Measurements from ENCODE around the gene SLC7A9.
"Not testable (repeated sequence)": the region's sequence is repeated elsewhere in the genome, so short reads cannot be mapped to it uniquely, and the experiment has no call there.

The SLC7A9 gene

DNA sequence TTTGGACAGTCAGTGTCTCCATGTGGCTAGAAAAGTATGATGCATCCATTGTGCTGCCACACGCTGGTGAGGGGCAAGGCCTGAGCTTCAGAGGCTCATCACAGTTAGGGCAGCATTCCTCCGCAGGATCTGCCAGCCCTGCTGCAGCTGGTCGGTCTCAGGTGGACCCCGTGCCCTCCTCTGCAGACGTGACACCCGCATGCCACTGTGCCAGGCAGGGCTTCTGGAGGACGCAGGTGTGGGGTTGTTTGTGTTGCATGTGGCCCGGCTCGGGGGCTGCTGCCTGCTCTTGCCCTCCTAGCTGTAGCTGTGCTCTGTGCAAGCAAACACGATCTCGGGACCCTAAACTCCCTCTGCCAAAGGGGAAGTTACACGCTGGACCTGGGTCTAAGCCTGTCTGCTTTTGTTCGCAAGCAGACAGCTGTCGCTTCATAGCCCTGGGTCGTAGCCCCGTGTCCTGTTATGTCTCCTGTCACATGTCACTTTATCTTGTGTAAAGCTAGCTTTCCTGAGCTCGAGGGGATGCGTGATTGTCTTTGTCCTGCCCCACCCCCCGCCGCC is 45.3 kb downstream of the SLC7A9 start:
- no peak for DNase-seq

DNA sequence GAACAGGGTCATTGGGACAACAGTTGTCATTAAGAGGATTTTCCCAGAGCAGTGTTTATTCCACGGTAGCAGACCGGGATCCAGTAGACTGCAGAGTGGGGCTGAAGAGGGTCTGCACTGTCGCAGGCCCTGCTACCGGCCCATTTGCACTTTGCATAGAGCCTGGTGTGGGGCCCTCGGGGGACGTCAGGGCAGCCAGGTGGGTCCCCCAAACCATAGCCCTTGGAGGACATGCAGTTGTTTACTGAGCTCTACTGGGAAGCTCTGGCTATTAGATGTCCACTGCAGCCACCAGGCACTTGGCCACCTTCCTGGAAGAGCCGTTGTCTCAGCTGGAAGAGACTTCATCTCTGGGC is 45.8 kb downstream of the SLC7A9 start:
- no peak for DNase-seq

DNA sequence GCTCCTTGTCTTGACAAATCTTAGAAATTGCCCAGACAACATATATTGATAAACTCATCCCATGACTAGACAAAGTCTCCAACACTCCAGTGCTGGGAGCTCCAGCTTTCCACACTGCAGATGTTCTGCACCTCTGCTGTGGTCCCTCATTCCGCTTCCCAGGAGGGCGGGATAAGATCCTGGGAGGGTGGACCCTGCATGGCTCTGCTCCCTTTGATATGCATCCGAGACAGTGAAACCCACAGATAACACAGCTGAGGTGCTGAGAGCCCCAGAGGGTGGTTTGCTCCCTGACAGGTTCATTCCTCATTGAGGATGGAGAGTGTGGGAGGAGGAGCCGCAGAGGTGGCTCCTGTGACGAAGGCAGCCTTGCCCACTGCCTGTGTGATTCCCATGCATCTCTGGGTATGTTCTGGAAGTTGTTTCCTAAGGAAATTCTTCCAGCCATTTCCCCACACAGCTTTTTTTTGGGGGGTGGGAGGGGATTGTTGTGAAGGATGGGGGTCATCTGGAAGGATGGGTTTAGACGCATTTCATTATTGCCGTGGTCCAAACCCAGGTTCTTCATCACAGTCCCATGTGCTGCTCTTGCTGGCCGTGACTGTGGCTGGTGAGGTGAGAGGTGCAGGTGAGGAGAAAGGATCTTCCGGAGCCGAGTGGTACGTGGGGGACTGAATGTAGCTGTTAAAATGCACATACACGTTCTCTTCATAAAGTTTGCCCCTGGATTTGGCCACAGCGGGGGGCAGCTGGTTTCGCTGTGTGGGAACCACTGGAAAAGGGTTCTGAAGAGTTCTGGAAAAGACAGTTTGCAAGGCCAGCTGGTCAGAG is 46.4 kb downstream of the SLC7A9 start:
- no peak for DNase-seq

DNA sequence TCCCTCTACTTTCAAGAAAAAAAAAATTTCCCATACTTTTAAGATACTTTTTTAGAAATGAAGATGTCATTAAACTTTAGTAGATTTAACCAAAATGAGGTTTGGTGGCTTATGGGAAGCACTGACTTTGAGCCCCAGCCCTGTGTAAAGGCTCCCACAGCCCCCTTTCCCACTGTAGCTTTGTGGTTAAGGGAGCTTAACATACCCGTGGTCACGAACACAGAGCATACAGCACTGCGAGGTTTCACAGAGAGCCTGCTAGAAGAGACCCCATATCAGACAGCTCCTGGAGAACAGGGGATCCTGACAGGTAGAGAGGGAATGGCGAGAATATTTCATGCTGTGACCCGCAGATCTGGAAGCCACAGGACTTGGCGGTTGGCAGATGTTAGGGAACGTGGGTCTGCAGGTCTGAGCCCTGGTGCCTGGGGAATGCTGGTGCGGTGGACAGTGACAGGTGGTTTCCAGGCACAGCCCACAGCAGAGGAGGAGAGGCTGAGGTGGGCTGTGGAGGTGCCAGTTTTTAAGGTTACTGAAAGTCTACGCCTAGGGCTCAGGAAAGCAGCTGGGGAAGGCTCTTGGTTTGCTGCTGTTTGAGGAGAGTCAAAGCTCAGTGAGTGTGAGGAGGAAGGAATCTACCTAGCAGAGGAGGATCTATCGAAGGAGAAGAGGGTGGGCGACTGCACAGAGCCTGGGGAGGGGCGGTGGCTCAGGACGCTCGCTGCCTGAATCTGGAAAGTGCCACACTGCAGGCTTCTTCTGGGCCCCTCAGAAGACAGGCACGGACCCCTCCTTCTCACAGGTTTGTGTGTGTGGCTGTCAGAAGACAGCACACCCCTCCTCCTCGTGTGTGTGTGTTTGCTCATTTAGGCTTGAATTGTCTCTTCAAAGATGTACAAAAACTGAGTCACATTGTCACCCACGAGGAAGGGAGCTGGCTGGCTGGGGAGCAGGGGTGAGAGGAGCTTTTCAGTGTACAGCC is 49.9 kb downstream of the SLC7A9 start:
- DNase-seq, result no peak

DNA sequence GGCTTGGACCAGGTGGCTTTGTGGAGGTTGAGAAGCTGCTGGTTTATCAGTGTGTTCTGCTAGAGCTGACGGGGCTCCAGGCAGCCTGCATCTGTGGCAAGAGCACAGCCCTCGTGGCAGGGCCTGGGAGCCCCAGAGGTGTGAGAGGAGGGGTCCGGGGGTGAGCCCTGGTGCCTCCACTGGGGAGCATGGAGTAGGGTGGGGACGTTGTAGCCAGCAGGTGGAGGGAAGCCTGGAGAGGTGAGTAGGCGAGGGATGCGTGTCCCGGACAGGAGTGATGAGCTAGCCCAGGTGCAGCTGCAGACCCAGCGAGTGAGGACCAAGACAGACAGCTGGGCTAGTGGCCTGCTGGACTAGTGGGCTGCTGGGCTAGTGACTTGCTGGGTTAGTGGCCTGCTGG is 51.0 kb downstream of the SLC7A9 start:
- no peak for DNase-seq

DNA sequence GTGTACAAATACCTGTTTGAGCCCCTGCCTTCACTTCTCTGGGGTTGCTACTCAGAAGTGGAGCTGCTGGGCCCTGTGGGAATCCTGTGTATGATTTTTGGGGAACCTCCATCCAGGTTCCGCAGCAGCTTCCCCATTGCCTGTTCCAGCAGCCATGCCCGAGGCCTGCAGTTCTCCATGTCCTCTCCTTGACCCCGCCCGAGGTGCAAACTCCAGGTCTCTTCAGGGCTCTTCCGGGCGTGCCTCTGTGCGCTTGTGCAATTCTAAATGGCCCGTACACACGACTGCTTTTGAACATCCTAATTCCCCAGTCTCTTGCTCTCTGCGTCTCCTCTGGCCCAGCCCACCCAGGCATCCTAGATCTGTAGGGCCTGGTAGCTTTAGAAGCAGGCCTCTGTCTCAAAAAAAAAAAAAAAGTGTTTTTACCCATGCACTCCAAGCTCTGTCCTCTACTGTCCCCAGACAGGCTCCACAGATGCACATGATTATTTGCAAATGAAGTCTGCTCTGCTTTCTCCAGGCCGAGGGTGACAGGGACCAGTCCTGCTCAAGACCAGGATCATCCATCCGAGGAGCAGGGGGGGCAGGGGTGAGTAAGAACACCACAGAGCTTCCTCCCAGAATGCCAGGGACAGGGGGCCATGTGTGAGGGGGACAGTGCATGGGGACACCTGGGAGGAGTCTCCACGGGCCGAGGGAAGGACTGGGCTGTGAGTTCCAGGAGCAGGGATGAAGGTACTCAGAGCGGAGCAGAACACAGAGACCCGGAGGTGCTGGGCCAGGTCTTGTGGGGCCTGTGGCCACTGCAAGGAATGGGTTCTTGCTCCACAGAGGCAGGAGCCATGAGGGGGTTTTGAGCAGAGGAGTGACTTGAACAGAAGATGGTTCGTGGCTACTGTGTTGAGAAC is 51.7 kb downstream of the SLC7A9 start:
- no peak for DNase-seq

DNA sequence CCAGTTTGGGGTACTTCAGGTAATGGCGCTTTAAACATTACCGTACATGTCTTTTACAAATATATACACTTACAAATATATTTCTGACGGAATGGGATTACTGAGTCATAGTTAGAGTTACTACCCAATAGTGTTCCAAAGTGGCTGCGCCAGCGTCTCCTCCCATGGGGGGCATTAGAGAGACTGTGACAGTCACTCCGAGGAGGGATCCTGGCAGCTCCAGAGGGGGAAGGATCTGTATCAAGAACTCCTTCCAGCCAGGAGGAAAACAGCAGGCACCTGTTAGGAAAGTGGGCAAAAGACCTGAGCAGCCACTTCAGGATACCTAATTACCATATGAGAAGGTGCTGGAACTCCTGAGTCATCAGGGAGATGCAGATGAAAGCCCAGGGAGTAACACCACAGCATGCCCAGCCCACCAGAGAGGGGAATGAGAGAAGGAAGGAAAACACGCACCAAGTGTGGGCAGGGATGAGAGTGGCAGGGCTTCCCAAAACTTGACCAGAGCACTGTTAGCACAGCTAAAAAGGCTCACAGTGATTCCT is 52.9 kb downstream of the SLC7A9 start:
- no peak for DNase-seq

DNA sequence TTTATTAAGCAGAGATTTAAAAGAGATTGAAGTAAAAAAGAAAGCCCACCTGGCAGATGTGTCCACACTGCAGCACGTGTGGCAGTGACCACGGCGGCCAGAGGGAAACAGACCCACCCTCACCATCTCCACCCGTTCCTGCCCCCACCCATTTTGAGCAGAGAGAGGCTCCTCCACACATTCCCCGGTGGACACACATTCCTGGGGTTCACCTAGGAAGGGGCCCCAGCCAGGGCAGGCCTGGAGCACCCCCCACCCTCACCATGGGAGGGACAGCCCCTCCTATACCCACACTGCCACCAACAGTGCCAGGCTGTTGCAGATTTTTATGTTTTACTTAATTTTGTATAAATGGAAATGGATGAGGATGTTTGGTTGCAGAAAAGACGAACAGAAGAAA is 54.9 kb downstream of the SLC7A9 start:
- no peak for DNase-seq

DNA sequence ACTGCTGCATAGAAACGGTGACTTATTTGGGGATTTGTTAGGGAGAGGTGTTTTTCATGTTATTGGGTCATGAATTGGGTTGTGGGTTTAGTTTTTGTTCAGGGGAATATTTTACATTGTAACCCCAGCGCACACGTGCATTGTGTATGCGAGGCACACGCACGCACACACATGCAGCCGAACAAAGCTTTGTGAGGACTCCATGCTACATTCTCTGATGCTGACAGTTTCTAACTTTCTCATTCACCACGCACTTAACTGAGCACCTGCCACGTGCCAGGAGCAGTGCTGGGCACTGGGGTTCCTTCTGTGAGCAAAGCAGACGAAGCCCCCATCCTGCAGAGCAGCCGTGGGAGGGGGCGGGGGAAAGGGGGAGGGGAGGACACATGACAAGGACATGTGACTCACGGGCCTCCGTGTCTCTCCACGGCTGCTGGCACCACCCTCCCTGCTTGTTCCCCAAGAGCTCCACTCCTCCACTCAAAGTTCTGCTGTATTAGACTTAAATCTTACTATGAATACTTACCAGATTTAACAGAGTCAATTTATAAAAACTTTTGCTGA is 55.6 kb downstream of the SLC7A9 start:
- DNase-seq, result no peak

DNA sequence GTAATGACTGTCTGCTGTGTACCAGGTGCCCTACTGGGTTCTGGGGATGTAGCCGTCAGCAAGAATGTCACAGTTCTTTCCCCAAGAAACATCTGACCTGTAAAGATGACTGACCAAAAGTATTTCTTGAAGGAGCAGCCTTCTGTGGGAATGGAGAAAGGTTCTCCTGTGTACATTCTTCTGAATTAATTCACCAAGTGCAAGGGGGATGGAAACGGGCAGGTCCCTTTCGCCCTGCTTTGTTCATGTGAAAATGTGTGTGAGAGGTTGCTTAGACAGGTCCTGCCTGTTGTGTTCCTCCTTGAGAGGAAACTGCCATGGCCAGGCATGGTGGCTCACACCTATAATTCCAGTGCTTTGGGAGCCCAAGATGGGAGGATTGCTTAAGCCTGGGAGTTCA is 57.0 kb downstream of the SLC7A9 start:
- no peak for DNase-seq

DNA sequence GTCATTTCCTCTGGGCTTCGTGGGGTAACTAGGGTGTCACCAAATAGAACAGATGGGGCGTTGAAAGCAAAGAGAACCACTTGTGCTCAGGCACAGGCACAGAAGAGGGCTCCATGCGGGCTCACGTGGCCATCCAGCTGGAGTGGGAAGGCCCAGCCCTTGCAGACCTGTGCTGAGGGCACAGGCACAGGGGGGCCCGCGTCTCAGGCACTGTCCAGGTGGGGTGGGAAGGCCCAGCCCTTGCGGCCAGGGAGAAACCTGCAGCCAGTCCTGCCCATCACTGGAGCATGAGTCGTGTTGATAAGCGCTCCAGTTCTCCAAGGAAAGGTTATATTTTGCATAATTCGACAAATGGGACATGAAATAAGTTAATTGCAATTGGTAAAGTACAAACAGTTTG is 57.5 kb downstream of the SLC7A9 start:
- DNase-seq, result no peak

DNA sequence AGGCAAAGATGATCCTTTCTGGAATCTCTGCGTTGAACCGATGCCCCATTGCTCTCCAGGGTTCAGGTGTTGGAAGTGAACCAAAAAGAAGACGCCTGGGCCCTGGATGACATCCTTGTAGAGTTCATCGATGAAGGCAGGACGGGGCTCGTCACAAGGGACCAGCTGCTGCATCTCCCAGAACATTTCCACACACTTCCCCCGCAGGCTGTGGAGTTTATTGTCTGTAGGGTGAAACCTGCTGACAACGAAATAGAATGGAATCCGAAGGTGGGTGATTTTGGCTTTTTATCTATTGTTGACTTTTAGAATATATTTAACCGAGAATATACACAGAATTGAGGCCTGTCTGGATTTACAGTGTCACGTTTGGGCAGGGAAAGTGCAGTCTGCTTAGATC is 58.4 kb downstream of the SLC7A9 start:
- DNase-seq, result no peak

DNA sequence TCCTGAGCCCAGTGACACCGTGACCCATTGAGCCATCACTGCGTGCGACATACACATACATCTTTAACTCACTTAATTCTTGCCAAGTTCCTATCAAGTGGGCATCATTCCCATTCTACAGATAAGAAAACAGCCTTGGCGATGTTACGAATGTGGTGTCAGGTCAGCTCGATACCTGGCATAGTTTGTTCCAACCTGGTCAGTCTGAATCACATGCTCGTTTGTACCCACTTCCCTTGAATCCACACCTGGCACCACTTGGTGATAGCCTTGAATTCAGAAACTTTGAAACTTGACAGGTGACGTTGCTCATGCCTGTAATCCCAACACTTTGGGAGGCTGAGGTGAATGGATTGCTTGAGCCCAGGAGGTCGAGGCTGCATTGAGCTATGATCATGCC is 59.1 kb downstream of the SLC7A9 start:
- no peak for DNase-seq

DNA sequence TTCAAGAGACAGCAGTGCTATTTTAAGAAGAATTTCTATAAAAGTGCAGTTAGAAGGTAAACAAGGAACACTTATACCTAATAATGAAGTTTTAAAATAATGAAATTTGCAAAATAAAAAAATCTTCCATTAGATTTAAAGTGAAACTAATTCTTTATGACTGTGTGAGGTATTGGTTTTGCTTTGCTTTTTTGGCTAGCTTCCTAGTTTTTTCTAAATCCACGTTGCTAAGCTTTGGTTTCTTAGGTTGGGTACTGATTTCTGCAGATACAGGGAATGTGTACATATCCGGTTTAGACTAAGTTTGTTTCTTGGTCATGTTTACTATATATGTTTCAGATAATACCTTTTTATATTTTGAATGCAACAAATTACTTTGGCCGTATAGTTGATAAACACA is 59.8 kb downstream of the SLC7A9 start:
- no peak for DNase-seq

DNA sequence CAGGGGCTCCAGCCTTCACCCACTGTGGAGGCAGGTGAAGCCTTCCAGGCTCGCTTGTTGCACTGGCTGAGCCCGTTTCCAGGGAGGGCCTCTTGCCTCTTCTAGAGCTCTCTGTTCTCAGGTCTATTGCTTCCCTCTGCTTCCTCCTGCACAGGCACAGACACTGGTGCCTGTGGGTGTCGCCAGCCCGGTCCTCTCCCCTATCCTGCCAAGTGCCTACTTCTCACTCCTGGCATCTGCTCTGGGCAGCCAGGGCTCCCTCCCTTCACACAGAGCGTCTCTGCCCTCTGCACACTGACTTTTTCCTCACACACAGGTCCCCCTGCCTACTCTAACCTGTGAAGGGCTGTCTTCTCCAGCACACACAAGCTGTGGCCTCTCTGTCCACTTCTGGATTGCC is 60.3 kb downstream of the SLC7A9 start:
- DNase-seq, result no peak

DNA sequence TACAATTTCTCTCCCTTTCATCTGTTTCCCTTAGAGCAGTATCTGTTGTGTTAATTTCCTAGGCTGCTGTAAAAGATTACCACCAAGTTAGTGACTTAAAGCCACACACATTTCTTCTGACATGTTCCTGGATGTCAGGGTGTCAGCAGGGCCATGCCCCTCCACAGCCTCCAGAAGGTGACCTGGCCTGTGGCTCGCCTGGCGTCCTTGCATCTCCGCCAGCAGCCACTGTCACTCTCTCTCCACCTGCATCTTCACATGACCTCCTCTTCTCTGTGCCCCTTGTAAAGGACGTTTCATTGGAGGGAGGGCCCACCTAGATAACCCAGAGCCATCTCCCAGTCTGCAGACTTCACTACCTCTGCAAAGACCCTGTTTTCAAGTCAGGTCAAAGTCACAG is 61.3 kb downstream of the SLC7A9 start:
- DNase-seq, result no peak

DNA sequence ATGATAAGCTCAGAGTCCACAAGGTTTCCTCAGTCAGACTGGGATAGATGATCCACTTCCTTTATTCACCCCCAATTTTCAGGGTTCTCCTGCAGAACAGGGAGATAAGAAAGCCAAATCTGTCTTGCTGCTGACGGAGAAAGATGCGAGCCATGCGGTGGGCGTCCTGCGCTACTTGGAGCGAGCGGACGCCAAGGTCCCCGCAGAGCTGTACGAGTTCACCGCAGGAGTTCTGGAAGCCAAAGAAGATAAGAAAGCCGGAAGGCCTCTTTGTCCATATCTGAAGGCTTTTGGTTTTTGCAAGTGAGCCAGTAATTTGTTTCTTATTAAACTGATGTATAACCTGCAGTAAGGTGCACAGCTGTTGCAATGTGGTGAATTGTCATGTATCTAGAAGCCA is 66.7 kb downstream of the SLC7A9 start:
- DNase-seq, result no peak

DNA sequence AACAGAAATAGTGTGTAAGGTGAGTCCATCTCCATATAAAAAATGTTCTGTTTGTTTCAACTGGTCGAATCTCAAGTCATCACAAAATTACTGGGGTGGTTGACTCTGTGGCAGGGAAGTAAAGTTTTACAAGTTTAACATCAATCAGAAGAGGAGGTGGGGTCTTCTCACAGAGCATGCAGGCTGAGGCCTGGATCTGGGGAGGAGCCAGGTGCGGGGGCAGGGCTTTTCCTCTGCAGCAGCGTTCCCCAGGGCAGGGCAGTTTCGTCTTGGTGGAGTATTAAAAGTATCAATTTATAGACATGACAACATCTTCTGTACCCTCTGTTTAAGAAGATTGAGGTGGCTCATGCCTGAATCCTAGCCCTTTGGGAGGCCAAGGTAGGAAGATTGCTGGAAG is 68.8 kb downstream of the SLC7A9 start:
- no peak for DNase-seq

DNA sequence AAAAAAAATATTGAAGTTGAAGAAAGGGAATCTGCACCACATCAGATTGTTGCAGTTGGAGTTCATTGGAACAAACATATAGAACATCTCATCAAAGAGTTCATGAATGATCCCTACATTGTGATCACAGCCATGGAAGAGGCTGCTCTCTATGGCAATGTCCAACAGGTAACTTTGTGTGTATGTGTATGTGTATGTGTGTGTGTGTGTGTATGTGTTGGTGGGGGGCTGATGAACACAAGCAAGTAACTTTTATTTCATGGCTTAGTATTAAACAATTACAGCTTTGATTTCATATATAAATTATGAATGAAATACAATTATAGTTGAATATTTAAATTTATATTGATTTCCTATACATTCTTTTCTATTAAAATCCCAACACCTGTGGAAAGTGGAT is 69.4 kb downstream of the SLC7A9 start:
- no peak for DNase-seq

DNA sequence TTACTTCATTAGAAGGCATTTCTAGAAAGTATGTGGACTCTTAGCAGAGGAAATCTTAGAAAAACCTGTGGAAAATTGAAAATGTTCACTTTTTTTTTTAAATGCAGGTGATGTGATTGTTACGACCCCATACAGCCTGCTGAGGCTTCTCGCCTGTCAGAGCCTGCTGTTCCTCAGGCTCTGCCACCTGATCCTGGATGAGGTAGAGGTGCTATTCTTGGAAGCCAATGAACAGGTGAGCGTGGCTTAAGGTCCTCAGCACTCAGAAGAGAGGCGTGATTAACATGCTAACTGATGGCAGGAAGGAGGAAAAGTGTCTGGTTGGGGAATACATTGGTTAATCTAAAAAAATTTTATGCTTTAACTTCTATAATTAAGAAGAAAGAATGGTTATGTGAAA is 71.4 kb downstream of the SLC7A9 start:
- no peak for DNase-seq

DNA sequence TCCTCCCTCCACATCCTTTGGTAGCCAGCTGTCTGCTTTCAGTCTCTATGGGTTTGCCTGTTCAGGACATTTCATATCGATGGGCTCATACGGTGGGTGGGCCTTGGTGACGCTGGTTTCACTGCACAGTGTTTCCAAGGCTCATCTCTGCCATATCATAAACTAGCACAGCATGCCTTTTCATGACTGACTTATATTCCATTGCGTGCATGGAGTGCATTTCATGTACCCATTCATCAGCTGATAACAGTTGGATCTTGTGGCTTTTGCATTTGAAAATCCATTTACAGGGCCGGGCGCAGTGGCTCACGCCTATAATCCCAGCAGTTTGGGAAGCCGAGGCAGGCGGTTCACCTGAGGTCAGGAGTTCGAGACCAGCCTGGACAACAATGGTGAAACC is 80.1 kb downstream of the SLC7A9 start:
- no peak for DNase-seq

DNA sequence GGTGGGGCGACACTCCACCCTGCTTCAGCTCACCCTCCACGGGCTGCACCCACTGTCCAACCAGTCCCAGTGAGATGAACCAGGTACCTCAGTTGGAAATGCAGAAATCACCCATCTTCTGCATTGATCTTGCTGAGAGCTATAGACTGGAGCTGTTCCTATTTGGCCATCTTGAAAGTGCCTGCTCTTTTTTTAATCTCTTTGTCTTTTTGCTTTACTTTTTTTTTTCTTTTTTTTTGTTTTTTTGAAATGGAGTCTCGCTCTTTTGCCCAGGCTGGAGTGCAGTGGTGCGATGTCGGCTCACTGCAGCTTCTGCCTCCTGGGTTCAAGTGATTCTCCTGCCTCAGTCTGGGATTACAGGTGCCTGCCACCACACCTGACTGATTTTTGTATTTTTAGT is 81.7 kb downstream of the SLC7A9 start:
- DNase-seq, result not testable (repeated sequence)

Measured in CD4-positive, alpha-beta T cell treated with Interleukin-12 subunit alpha and Interleukin-12 subunit beta, for 1 hour (primary cell).